ENCODE measurements around the gene WLS. TPM values are rescaled to one million over a fixed set of nuclear protein-coding genes. Genes with fewer than 3 reads are reported as not detected.
"Not testable (repeated sequence)": the region's sequence is repeated elsewhere in the genome, so short reads cannot be mapped to it uniquely, and the experiment has no call there.

The WLS gene
- total and polyA plus RNA-seq, 10 of the 15 experiments (the other 5 are each of a cell fraction or from before 2014, with no cell fraction given), result 0.04 to 0.36 TPM; not detected in 8

DNA sequence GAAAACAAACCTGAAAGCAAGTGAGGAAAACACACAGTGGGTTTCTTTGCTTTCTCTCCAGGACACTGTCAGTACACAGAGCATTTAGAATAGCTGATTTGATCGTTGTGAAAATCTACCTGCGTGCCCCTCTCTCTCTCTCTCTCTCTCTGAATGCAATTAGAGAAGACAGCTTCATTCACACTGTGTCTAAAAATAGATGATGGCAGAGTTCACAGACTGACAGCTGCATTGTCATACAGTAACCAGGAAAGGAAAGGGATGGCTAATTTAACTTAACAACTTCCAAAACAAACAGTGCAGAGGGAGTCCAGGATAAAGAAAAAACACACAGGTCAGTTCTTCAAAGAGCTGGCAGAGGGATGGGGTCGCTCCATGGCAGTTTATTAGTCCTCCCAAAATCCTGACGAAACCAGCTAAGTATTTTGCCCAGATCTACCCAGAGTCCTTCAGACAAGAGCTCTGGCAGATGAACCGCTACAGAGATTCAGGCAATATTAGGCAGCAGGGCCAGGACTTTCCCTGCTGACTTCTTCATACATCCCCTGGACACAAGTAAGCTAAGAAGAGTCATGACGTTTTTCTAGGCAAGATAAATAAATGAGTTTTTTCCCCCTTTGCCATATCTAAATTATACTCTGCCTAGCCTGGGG, 58.9 kb downstream of the WLS start:
- whole genome bisulfite sequencing (ENCODE audit: insufficient coverage, insufficient replicate concordance, low lambda C conversion rate, missing lambda C conversion rate), result 21% methylated on average over 6 of the region's 6 CpGs
- Histone ChIP-seq H3K27me3 (replicated peaks in 1 of 2; ENCODE audit: control insufficient read depth in 2 of 2, insufficient read depth in 2 of 2, low read length in 1 of 2) (no peaks in the 10 kb centered on the region), H3K27ac (ENCODE audit: control insufficient read depth, insufficient read depth) (no peak overlapping the region), H2AFZ (ENCODE audit: control insufficient read depth, low read depth, low read length) (no peak overlapping the region), H3K4me3 (no peak overlapping the region), H3K9me3 (replicated peaks; ENCODE audit: control insufficient read depth, insufficient read depth, low read length) (no peaks in the 10 kb centered on the region), H3K4me2 (ENCODE audit: control insufficient read depth, insufficient read depth) (no peak overlapping the region), H4K20me1 (ENCODE audit: control insufficient read depth, insufficient read depth) (no peaks in the 10 kb centered on the region), H3K36me3 (ENCODE audit: control insufficient read depth in 2 of 2, insufficient read depth in 2 of 2, low read length in 1 of 2) (no peaks in the 10 kb centered on the region), H3K4me1 (ENCODE audit: control insufficient read depth, insufficient read depth, low read length) (no peaks in the 10 kb centered on the region), H3K79me2 (ENCODE audit: control insufficient read depth, insufficient read depth, low read length) (no peaks in the 10 kb centered on the region), H3K9ac (ENCODE audit: control insufficient read depth, insufficient read depth, low read length) (no peak overlapping the region)
- ChIA-PET CTCF (interaction anchor here (1.2 to 1.5 kb wide), 5 partner anchors 11 to 269 kb away, joined by 3 to 8 read pairs (median 4); no protein-coding TSS in a partner anchor), RAD21 (ENCODE audit: unreplicated experiment) (interaction anchor here (1.4 kb wide), 1 partner anchor 53 kb away, joined by 3 read pairs; no protein-coding TSS in a partner anchor), SMC1A (ENCODE audit: uncharacterized antibody, unreplicated experiment) (interaction anchor here (0.9 to 1.7 kb wide), 7 partner anchors 8 to 408 kb away, joined by 3 to 4 read pairs (median 3); no protein-coding TSS in a partner anchor), POLR2A (no interaction called here)
- intact Hi-C loops (cut with micrococcal nuclease; ENCODE audit: unreplicated experiment) (no loop called here), in situ Hi-C loops (cut with MboI) (no loop called here)
- BruUV-seq (replicated peaks), result no TSS peak
- ATAC-seq, result no peak; the same call in 1 of the 3 replicates
- TF ChIP-seq, protein P1, sequence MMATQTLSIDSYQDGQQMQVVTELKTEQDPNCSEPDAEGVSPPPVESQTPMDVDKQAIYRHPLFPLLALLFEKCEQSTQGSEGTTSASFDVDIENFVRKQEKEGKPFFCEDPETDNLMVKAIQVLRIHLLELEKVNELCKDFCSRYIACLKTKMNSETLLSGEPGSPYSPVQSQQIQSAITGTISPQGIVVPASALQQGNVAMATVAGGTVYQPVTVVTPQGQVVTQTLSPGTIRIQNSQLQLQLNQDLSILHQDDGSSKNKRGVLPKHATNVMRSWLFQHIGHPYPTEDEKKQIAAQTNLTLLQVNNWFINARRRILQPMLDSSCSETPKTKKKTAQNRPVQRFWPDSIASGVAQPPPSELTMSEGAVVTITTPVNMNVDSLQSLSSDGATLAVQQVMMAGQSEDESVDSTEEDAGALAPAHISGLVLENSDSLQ (IDR thresholded peaks at IDR 0.05), result peak; percentile 29; the same call in 1 of the 2 replicates
- TF ChIP-seq, protein P2, sequence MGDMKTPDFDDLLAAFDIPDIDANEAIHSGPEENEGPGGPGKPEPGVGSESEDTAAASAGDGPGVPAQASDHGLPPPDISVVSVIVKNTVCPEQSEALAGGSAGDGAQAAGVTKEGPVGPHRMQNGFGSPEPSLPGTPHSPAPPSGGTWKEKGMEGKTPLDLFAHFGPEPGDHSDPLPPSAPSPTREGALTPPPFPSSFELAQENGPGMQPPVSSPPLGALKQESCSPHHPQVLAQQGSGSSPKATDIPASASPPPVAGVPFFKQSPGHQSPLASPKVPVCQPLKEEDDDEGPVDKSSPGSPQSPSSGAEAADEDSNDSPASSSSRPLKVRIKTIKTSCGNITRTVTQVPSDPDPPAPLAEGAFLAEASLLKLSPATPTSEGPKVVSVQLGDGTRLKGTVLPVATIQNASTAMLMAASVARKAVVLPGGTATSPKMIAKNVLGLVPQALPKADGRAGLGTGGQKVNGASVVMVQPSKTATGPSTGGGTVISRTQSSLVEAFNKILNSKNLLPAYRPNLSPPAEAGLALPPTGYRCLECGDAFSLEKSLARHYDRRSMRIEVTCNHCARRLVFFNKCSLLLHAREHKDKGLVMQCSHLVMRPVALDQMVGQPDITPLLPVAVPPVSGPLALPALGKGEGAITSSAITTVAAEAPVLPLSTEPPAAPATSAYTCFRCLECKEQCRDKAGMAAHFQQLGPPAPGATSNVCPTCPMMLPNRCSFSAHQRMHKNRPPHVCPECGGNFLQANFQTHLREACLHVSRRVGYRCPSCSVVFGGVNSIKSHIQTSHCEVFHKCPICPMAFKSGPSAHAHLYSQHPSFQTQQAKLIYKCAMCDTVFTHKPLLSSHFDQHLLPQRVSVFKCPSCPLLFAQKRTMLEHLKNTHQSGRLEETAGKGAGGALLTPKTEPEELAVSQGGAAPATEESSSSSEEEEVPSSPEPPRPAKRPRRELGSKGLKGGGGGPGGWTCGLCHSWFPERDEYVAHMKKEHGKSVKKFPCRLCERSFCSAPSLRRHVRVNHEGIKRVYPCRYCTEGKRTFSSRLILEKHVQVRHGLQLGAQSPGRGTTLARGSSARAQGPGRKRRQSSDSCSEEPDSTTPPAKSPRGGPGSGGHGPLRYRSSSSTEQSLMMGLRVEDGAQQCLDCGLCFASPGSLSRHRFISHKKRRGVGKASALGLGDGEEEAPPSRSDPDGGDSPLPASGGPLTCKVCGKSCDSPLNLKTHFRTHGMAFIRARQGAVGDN (IDR thresholded peaks at IDR 0.05), result no peak
- no peak for TF ChIP-seq BCL11A (IDR thresholded peaks at IDR 0.05; ENCODE audit: low read depth, low read length)
- no peak for DNase-seq (ENCODE audit: low read depth, low spot score)
- FAIRE-seq, result no peak

DNA sequence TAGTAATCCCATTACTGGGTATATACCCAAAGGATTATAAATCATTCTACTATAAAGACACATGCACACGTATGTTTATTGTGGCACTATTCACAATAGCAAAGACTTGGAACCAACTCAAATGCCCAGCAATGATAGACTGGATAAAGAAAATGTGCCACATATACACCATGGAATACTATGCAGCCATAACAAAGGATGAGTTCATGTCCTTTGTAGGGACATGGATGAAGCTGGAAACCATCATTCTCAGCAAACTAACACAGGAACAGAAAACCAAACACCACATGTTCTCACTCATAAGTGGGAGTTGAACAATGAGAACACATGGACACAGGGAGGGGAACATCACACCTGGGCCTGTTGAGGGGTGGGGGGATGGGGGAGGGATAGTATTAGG, 60.5 kb downstream of the WLS start:
- H3K36me3 ChIP-seq (ENCODE audit: control insufficient read depth in 2 of 2, insufficient read depth in 2 of 2, low read length in 1 of 2); BruUV-seq (replicated peaks); H3K27ac ChIP-seq (ENCODE audit: control insufficient read depth, insufficient read depth); SMC1A ChIA-PET (ENCODE audit: uncharacterized antibody, unreplicated experiment); H3K79me2 ChIP-seq (ENCODE audit: control insufficient read depth, insufficient read depth, low read length); FAIRE-seq; intact Hi-C loops (cut with micrococcal nuclease; ENCODE audit: unreplicated experiment); H3K4me1 ChIP-seq (ENCODE audit: control insufficient read depth, insufficient read depth, low read length); POLR2A ChIA-PET; H3K4me2 ChIP-seq (ENCODE audit: control insufficient read depth, insufficient read depth); H4K20me1 ChIP-seq (ENCODE audit: control insufficient read depth, insufficient read depth); in situ Hi-C loops (cut with MboI); H3K27me3 ChIP-seq (replicated peaks in 1 of 2; ENCODE audit: control insufficient read depth in 2 of 2, insufficient read depth in 2 of 2, low read length in 1 of 2); H2AFZ ChIP-seq (ENCODE audit: control insufficient read depth, low read depth, low read length); H3K4me3 ChIP-seq; H3K9me3 ChIP-seq (replicated peaks; ENCODE audit: control insufficient read depth, insufficient read depth, low read length); DNase-seq (ENCODE audit: low read depth, low spot score); ATAC-seq; H3K9ac ChIP-seq (ENCODE audit: control insufficient read depth, insufficient read depth, low read length); RAD21 ChIA-PET (ENCODE audit: unreplicated experiment); CTCF ChIA-PET: not testable (repeated sequence)
- 18% methylated on average over 1 of the region's 1 CpG for WGBS (ENCODE audit: insufficient coverage, insufficient replicate concordance, low lambda C conversion rate, missing lambda C conversion rate)

Data from GM12878 (cell line).